Stomach (tissue), 9 donors: Measurements from ENCODE around the gene GSDME. TPM values are rescaled to one million over a fixed set of nuclear protein-coding genes. Genes with fewer than 3 reads are reported as not detected.

Experiments used
- DNase-seq, 2 donors: peaks; one replicate each; pipeline versions ENCODE4 v3.0.0 to v3.0.0-alpha.2; 2013 to 2019
- H3K27ac ChIP-seq, 5 donors: fragments of 200-600 bp in 4 of 5; sonication (generic) in 4 of 5; one replicate each; pipeline ENCODE4 v1.5.1; 2013 to 2019; ENCODE audit warnings: mild to moderate bottlenecking in 1 of 5, moderate library complexity in 1 of 5
- H3K27me3 ChIP-seq, 3 donors: fragments of 200-600 bp; sonication (generic); one replicate each; pipeline ENCODE4 v1.5.1; 2017 to 2019; ENCODE audit warnings: mixed run types in 1 of 3
- H3K36me3 ChIP-seq, 4 donors: fragments of 200-600 bp; sonication (generic); 1 replicate in 3 of 4; 2 replicates in 1 of 4; pipeline ENCODE4 v1.5.1; 2016 to 2019
- H3K4me1 ChIP-seq, 4 donors: fragments of 200-600 bp; sonication (generic); one replicate each; pipeline ENCODE4 v1.5.1; 2016 to 2019
- H3K4me3 ChIP-seq, 4 donors: fragments of 200-600 bp; sonication (generic) in 3 of 4; one replicate each; pipeline ENCODE4 v1.5.1; 2016 to 2019; ENCODE audit warnings: mild to moderate bottlenecking in 1 of 4
- H3K9me3 ChIP-seq, 4 donors: fragments of 200-600 bp; sonication (generic); one replicate each; pipeline ENCODE4 v1.5.1; 2016 to 2019
- CTCF ChIP-seq, 7 experiments: fragments of 450-650 bp in 4 of 7; fragments of 200-600 bp in 3 of 7; sonication (generic) in 3 of 7; IDR thresholded peaks; one replicate each; pipeline ENCODE4 v1.5.1; 2016 to 2019; ENCODE audit warnings: antibody characterized with exemption in 7 of 7, control low read depth in 2 of 7, mild to moderate bottlenecking in 1 of 7
- EP300 ChIP-seq: sonication (generic); formaldehyde crosslinking; IDR thresholded peaks from one replicate; pipeline ENCODE4 v1.6.1; 2017; ENCODE audit warnings: antibody characterized with exemption
- POLR2A ChIP-seq, 4 donors: fragments of 450-650 bp; IDR thresholded peaks; one replicate each; pipeline ENCODE4 v1.6.1; 2016; ENCODE audit warnings: antibody characterized with exemption in 4 of 4, control low read depth in 2 of 4, mild to moderate bottlenecking in 1 of 4, moderate library complexity in 1 of 4
- POLR2AphosphoS5 ChIP-seq, 3 donors: sonication (generic); formaldehyde crosslinking; IDR thresholded peaks; one replicate each; pipeline ENCODE4 v1.6.1; 2016; ENCODE audit warnings: antibody characterized with exemption in 3 of 3
- WGBS, 5 donors: extraction: QIAGEN DNeasy Blood & Tissue Kit in 3 of 5; methylation state at CpG; one replicate each; pipeline versions ENCODE4 v1.1.5 to v1.1.7; 2013 to 2018; 5-methylcytosine and 5-hydroxymethylcytosine counted together
- intact Hi-C: fragments of 100-400 bp; cut with DNase I; formaldehyde crosslinking; loops from one replicate; pipeline ENCODE4 v1.15.1; 2023; ENCODE audit warnings: low total_unique reads
- polyA plus RNA-seq, 3 donors: library from polyadenylated mRNA; stranded (reverse); fragments of 200-250 nt; gene quantifications; one replicate each; pipeline ENCODE4 v1.2.3, GENCODE V29; 2013
- total RNA-seq, 5 donors: library from RNA; depleted of rRNA; stranded (reverse); fragments of >200 nt; gene quantifications; one replicate each; pipeline versions ENCODE4 v1.1.0 to v1.2.3, GENCODE V29; 2014 to 2016
- donor health status: healthy with polysubstance abuse.
- donor health status: Bipolar disorder and iron deficiency.
- donor health status: healthy.

Gene GSDME
- total and polyA plus RNA-seq, 8 donors = 2.6 to 11.9 (median 4.5) TPM; not detected in 1

- Histone ChIP-seq H3K27me3 (no peaks in the 10 kb centered on the region), H3K4me3 (no peak overlapping the region), H3K4me1 (no peaks in the 10 kb centered on the region), H3K27ac (no peak overlapping the region), H3K36me3 (no peaks in the 10 kb centered on the region), H3K9me3 (no peaks in the 10 kb centered on the region)
- DNase-seq = no peak
- TF ChIP-seq EP300 (no peak), CTCF (IDR thresholded peaks at IDR 0.05) (no peak), POLR2A (IDR thresholded peaks at IDR 0.05) (no peak)
- WGBS, 5 donors = 91 to 94% (median 92%) methylated on average over 7 of the region's 7 CpGs
- intact Hi-C loops = no loop called here
Observed at GRCh38 chr7:24728121-24728500, 29.2 kb downstream of the GSDME start.

- H3K4me3 ChIP-seq = no peak overlapping the region
- TF ChIP-seq POLR2A (IDR thresholded peaks at IDR 0.05) = no peak
- no peak for TF ChIP-seq EP300
- TF ChIP-seq POLR2AphosphoS5 (IDR thresholded peaks at IDR 0.05) = no peak
- TF ChIP-seq CTCF (IDR thresholded peaks at IDR 0.05) = no peak
- H3K36me3 ChIP-seq = no peaks in the 10 kb centered on the region
- H3K4me1 ChIP-seq = no peaks in the 10 kb centered on the region
- intact Hi-C loops = no loop called here
- H3K27me3 ChIP-seq = no peaks in the 10 kb centered on the region
- DNase-seq = no peak
- no peak overlapping the region for H3K27ac ChIP-seq
- H3K9me3 ChIP-seq = no peaks in the 10 kb centered on the region
- WGBS, 5 donors = 83 to 90% (median 88%) methylated on average over 12 to 13 of the region's 13 CpGs
Observed at GRCh38 chr7:24727154-24728120, 29.8 kb downstream of the GSDME start.

- DNase-seq = no peak
- no peak overlapping the region for H3K27ac ChIP-seq
- H3K4me3 ChIP-seq = no peak overlapping the region
- no peaks in the 10 kb centered on the region for H3K36me3 ChIP-seq
- no peaks in the 10 kb centered on the region for H3K9me3 ChIP-seq
- no peaks in the 10 kb centered on the region for H3K4me1 ChIP-seq
- intact Hi-C loops = no loop called here
- no peak for TF ChIP-seq EP300
- no peak for TF ChIP-seq CTCF (IDR thresholded peaks at IDR 0.05)
- TF ChIP-seq POLR2AphosphoS5 (IDR thresholded peaks at IDR 0.05) = no peak
- no peaks in the 10 kb centered on the region for H3K27me3 ChIP-seq
- 81 to 89% (median 86%) methylated on average over 14 of the region's 14 CpGs for WGBS, 5 donors
Observed at GRCh38 chr7:24725554-24726241, 31.6 kb downstream of the GSDME start.

GRCh38 chr7:24724451-24725190, 32.6 kb downstream of the GSDME start:
- TF ChIP-seq EP300 (no peak), POLR2A (IDR thresholded peaks at IDR 0.05) (no peak)
- H3K4me3 ChIP-seq = no peak overlapping the region
- WGBS, 5 donors = 89 to 96% (median 94%) methylated on average over 13 of the region's 13 CpGs
- no peaks in the 10 kb centered on the region for H3K27me3 ChIP-seq
- H3K4me1 ChIP-seq = no peaks in the 10 kb centered on the region
- H3K9me3 ChIP-seq = no peaks in the 10 kb centered on the region
- H3K27ac ChIP-seq = no peak overlapping the region
- intact Hi-C loops = no loop called here
- no peak for DNase-seq
- H3K36me3 ChIP-seq = no peaks in the 10 kb centered on the region
